ENCODE measurements around the gene MRPL52. TPM values are rescaled to one million over a fixed set of nuclear protein-coding genes. Genes with fewer than 3 reads are reported as not detected.
A peak's percentile ranks its signal among the peaks of the same experiment; 100 is the strongest.

MRPL52 gene
- 100 to 1,000 TPM in 5 of 9 donors, 10 to 100 TPM in 4; 80.4 to 185 (median 107) TPM for total RNA-seq
- 100 to 1,000 TPM in 1 of 2 donors, 10 to 100 TPM in 1; 83.4 to 177 TPM for polyA plus RNA-seq
- long read RNA-seq, donor 1, transcript MRPL52-203 (5 exons, 1,111 nt) = minor isoform, 10 of 54 reads
- long read RNA-seq, donor 1, transcript MRPL52-202 (5 exons, 1,118 nt) = major isoform, 14 of 54 reads
- long read RNA-seq, donor 1, transcript MRPL52-210 (4 exons, 895 nt) = minor isoform, 10 of 54 reads
- long read RNA-seq, donor 1, partial matches to known transcripts = 10 of 54 reads
- long read RNA-seq, donor 1, other reads (novel, unspliced or antisense) = 2 of 54 reads
- long read RNA-seq, donor 2, transcript MRPL52-202 (5 exons, 1,118 nt) = major isoform, 22 of 61 reads
- long read RNA-seq, donor 2, transcript MRPL52-203 (5 exons, 1,111 nt) = minor isoform, 21 of 61 reads
- long read RNA-seq, donor 2, partial matches to known transcripts = 9 of 61 reads
- long read RNA-seq, donor 2, other reads (novel, unspliced or antisense) = 4 of 61 reads
- long read RNA-seq, donor 3, transcript MRPL52-203 (5 exons, 1,111 nt) = major isoform, 13 of 42 reads
- long read RNA-seq, donor 3, transcript MRPL52-202 (5 exons, 1,118 nt) = minor isoform, 10 of 42 reads
- long read RNA-seq, donor 3, partial matches to known transcripts = 6 of 42 reads
- long read RNA-seq, donor 3, other reads (novel, unspliced or antisense) = 6 of 42 reads

GRCh38 chr14:22829661-22830442 is at the start of gene MRPL52:
TSS of gene MRPL52 (plus strand) at chr14:22829887. CDS start at chr14:22829913, 26 bp downstream.
- Histone ChIP-seq H3K4me1 (peaks cover 0 to 17% (median 11%) of the 10 kb centered on the region in 12 donors), H3K27ac (peak within 1 kb of the TSS; percentile 53 to 87 (median 80)), H3K4me3 (peak within 1 kb of the TSS; percentile 66 to 93 (median 78)), H3K9me3 (no peaks in the 10 kb centered on the region), H3K36me3 (peaks cover 0 to 29% (median 22%) of the 10 kb centered on the region in 9 donors), H3K27me3 (no peaks in the 10 kb centered on the region)
- WGBS, 4 donors = 0 to 1% (median 1%) methylated on average over 23 to 41 of the region's 41 CpGs
- intact Hi-C loops (cut with DNase I) = loop anchor here in 6 of 10 donors (2.0 to 10.0 kb wide), 6 partner anchors 21 to 445 kb away; partner anchors contain the start of gene RBM23 (in 1 of the 6)
- DNase-seq (peak; percentile 91 to 94 (median 92)), ATAC-seq (peak; percentile 88 to 98 (median 98))
- TF ChIP-seq POLR2A (IDR thresholded peaks at IDR 0.05) (peak in 1 of 2 donors; percentile 20), CTCF (IDR thresholded peaks at IDR 0.05) (no peak)

- Histone ChIP-seq H3K4me1 (peaks cover 0 to 62% (median 0%) of the 10 kb centered on the region in 12 donors), H3K27me3 (no peaks in the 10 kb centered on the region), H3K36me3 (peaks cover 0 to 14% (median 0%) of the 10 kb centered on the region in 9 donors), H3K4me3 (no peak overlapping the region), H3K27ac (peak overlapping the region in 2 of 12 donors; percentile 19 to 61), H3K9me3 (no peaks in the 10 kb centered on the region)
- intact Hi-C loops (cut with DNase I) = no loop called here
- 65 to 89% (median 66%) methylated on average over 1 to 2 of the region's 2 CpGs for WGBS, 4 donors
- no peak for TF ChIP-seq CTCF (IDR thresholded peaks at IDR 0.05)
- TF ChIP-seq POLR2A (IDR thresholded peaks at IDR 0.05) = no peak
- DNase-seq (peak in 1 of 5 donors; percentile 31), ATAC-seq (peak in 3 of 4 donors; percentile 40 to 43 (median 43))
Measured at GRCh38 chr14:22780105-22780679, 49.5 kb upstream of the MRPL52 start.

- TF ChIP-seq CTCF (IDR thresholded peaks at IDR 0.05) = no peak
- no peak for TF ChIP-seq POLR2A (IDR thresholded peaks at IDR 0.05)
- H3K4me1 ChIP-seq = peaks cover 0 to 62% (median 0%) of the 10 kb centered on the region in 12 donors
- ATAC-seq (no peak), DNase-seq (no peak)
- H3K27me3 ChIP-seq = no peaks in the 10 kb centered on the region
- no peak overlapping the region for H3K4me3 ChIP-seq
- H3K36me3 ChIP-seq = peaks cover 0 to 7% (median 0%) of the 10 kb centered on the region in 9 donors
- H3K9me3 ChIP-seq = no peaks in the 10 kb centered on the region
- intact Hi-C loops (cut with DNase I) = no loop called here
- 89 to 96% (median 94%) methylated on average over 5 of the region's 5 CpGs for WGBS, 4 donors
- H3K27ac ChIP-seq = peak overlapping the region in 1 of 12 donors; percentile 61
Measured at GRCh38 chr14:22780941-22781300, 48.8 kb upstream of the MRPL52 start.

Measured in heart left ventricle (tissue), 16 donors.